Measurements from ENCODE around the gene ADGRL2. TPM values are rescaled to one million over a fixed set of nuclear protein-coding genes. Genes with fewer than 3 reads are reported as not detected.

ADGRL2 gene
- polyA plus RNA-seq, 1 donor (not counting 4 experiments of a cell fraction or from before 2014, with no cell fraction given), result 6.6 TPM

DNA sequence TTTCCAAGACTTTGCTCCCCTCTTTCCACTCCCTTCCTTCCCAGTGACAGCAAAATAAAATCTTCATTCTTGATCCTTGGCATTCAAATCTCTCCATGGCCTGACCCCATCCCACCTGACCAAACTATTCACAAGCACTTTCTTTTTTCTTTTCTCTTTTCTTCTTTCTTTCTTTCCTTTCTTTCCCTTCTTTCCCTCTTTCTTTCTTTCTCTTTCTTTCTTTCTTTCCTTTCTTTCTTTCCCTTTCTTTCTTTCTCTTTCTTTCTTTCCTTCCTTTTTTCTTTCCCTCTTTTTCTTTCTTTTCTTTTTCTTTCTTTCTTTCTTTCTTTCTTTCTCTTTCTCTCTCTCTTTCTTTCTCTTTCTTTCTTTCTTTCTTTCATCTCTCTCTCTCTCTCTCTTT is 207.1 kb downstream of the ADGRL2 start:
- Histone ChIP-seq H3K79me2 (ENCODE audit: control insufficient read depth, insufficient read depth, low read length) (no peaks in the 10 kb centered on the region), H2AFZ (ENCODE audit: control insufficient read depth, low read length) (no peak overlapping the region), H3K4me2 (ENCODE audit: control insufficient read depth, extremely low read depth, insufficient read depth, low read depth, low read length) (no peak overlapping the region), H3K27me3 (ENCODE audit: control insufficient read depth, extremely low read depth, insufficient read depth, low read length) (no peaks in the 10 kb centered on the region), H4K20me1 (ENCODE audit: control insufficient read depth, extremely low read depth, insufficient read depth, low read length) (no peaks in the 10 kb centered on the region), H3K4me3 (ENCODE audit: control insufficient read depth in 2 of 3, extremely low read depth in 1 of 3, insufficient read depth in 2 of 3, low read depth in 1 of 3, low read length in 3 of 3) (no peak overlapping the region), H3K36me3 (ENCODE audit: control insufficient read depth in 2 of 2, extremely low read depth in 1 of 2, insufficient read depth in 2 of 2, low read length in 2 of 2) (no peaks in the 10 kb centered on the region), H3K4me1 (ENCODE audit: control insufficient read depth, extremely low read depth, insufficient read depth, low read length) (no peaks in the 10 kb centered on the region), H3K9me3 (ENCODE audit: control insufficient read depth, low read depth, low read length) (no peaks in the 10 kb centered on the region), H3K9me1 (ENCODE audit: control insufficient read depth, extremely low read depth, insufficient read depth, low read length) (no peaks in the 10 kb centered on the region), H3K27ac (ENCODE audit: control insufficient read depth, insufficient read depth, low read length) (no peak overlapping the region), H3K9ac (ENCODE audit: control insufficient read depth, extremely low read depth, insufficient read depth, low read length) (no peak overlapping the region)
- FAIRE-seq (no peak), DNase-seq (ENCODE audit: low read depth, low spot score) (no peak)
- TF ChIP-seq, protein P1, sequence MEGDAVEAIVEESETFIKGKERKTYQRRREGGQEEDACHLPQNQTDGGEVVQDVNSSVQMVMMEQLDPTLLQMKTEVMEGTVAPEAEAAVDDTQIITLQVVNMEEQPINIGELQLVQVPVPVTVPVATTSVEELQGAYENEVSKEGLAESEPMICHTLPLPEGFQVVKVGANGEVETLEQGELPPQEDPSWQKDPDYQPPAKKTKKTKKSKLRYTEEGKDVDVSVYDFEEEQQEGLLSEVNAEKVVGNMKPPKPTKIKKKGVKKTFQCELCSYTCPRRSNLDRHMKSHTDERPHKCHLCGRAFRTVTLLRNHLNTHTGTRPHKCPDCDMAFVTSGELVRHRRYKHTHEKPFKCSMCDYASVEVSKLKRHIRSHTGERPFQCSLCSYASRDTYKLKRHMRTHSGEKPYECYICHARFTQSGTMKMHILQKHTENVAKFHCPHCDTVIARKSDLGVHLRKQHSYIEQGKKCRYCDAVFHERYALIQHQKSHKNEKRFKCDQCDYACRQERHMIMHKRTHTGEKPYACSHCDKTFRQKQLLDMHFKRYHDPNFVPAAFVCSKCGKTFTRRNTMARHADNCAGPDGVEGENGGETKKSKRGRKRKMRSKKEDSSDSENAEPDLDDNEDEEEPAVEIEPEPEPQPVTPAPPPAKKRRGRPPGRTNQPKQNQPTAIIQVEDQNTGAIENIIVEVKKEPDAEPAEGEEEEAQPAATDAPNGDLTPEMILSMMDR (optimal IDR thresholded peaks at IDR 0.05 in 1 of 3, IDR thresholded peaks at IDR 0.05 in 1 of 3, conservative IDR thresholded peaks at IDR 0.05 in 1 of 3; ENCODE audit: extremely low read depth in 1 of 3, insufficient read depth in 2 of 3, low read length in 3 of 3), result no peak
- no peak for TF ChIP-seq EZH2 (IDR thresholded peaks at IDR 0.05; ENCODE audit: low read length)
- dilution Hi-C loops (cut with MboI; ENCODE audit: extremely low pct_ligation_motif_present, low sequenced_read_pairs), result no loop called here

DNA sequence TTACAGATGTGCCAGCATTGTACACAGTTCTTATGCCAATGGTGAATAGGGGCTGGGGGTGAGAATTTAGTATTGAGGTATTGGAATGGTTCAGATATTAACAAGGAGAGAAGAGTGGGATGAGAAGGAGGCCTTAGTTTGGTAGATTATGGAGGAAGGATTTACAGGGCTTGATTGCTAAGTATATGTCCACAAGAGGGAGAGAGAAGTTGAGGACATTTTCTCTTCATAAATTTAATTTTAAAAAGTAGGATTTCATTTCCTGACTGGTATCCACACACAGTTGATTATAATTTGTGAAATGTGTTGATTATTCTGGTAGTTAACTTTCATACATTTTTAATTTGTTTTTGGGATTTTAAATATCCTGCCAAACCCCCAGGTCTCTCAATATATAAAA is 213.0 kb downstream of the ADGRL2 start:
- H4K20me1 ChIP-seq (ENCODE audit: control insufficient read depth, extremely low read depth, insufficient read depth, low read length), result no peaks in the 10 kb centered on the region
- no peaks in the 10 kb centered on the region for H3K9me1 ChIP-seq (ENCODE audit: control insufficient read depth, extremely low read depth, insufficient read depth, low read length)
- no peaks in the 10 kb centered on the region for H3K9me3 ChIP-seq (ENCODE audit: control insufficient read depth, low read depth, low read length)
- no peaks in the 10 kb centered on the region for H3K36me3 ChIP-seq (ENCODE audit: control insufficient read depth in 2 of 2, extremely low read depth in 1 of 2, insufficient read depth in 2 of 2, low read length in 2 of 2)
- no peak for DNase-seq (ENCODE audit: low read depth, low spot score)
- H3K4me1 ChIP-seq (ENCODE audit: control insufficient read depth, extremely low read depth, insufficient read depth, low read length), result no peaks in the 10 kb centered on the region
- dilution Hi-C loops (cut with MboI; ENCODE audit: extremely low pct_ligation_motif_present, low sequenced_read_pairs), result no loop called here
- H3K4me3 ChIP-seq (ENCODE audit: control insufficient read depth in 2 of 3, extremely low read depth in 1 of 3, insufficient read depth in 2 of 3, low read depth in 1 of 3, low read length in 3 of 3), result no peak overlapping the region
- no peak overlapping the region for H2AFZ ChIP-seq (ENCODE audit: control insufficient read depth, low read length)
- no peak for FAIRE-seq
- H3K27me3 ChIP-seq (ENCODE audit: control insufficient read depth, extremely low read depth, insufficient read depth, low read length), result no peaks in the 10 kb centered on the region
- H3K27ac ChIP-seq (ENCODE audit: control insufficient read depth, insufficient read depth, low read length), result no peak overlapping the region
- H3K9ac ChIP-seq (ENCODE audit: control insufficient read depth, extremely low read depth, insufficient read depth, low read length), result no peak overlapping the region
- no peaks in the 10 kb centered on the region for H3K79me2 ChIP-seq (ENCODE audit: control insufficient read depth, insufficient read depth, low read length)
- no peak for TF ChIP-seq EZH2 (IDR thresholded peaks at IDR 0.05; ENCODE audit: low read length)
- TF ChIP-seq, protein P1 (optimal IDR thresholded peaks at IDR 0.05 in 1 of 3, IDR thresholded peaks at IDR 0.05 in 1 of 3, conservative IDR thresholded peaks at IDR 0.05 in 1 of 3; ENCODE audit: extremely low read depth in 1 of 3, insufficient read depth in 2 of 3, low read length in 3 of 3), result no peak
- H3K4me2 ChIP-seq (ENCODE audit: control insufficient read depth, extremely low read depth, insufficient read depth, low read depth, low read length), result no peak overlapping the region

Data from keratinocyte (primary cell).